Effector CD4-positive, alpha-beta T cell (primary cell): ENCODE data around the gene UQCC2.

Experiments
- DNase-seq: peaks from one replicate; pipeline ENCODE4 v3.0.0-alpha.2; 2020

The UQCC2 gene

DNA sequence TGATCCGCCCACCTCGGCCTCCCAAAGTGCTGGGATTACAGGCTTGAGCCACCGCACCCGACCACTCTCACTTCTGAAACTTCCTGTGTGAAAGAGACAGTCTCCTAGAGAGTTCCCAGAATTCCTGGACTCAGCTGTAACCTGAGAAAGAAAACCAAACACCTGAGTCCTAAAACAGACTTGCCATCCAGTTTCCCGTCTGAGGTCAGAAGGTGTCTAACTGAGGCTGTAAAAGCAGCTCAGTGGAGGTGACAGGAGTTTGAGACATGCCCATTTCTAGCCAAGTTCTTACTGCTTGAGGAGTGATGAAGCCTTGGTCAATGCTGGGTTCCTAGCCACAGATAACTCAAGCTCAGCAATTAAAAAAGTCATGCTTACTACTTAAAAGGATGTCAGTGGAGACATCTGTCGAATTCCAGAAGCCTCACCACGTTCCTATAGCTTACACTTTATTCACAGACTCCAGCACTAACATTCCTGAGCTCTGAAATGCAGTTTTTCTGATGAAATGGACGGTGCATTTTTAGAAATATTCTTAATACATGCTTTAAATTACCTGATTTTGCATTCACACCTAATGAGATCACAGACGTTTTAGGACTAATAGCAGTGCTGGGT is 6.1 kb downstream of the UQCC2 start:
- no peak for DNase-seq

DNA sequence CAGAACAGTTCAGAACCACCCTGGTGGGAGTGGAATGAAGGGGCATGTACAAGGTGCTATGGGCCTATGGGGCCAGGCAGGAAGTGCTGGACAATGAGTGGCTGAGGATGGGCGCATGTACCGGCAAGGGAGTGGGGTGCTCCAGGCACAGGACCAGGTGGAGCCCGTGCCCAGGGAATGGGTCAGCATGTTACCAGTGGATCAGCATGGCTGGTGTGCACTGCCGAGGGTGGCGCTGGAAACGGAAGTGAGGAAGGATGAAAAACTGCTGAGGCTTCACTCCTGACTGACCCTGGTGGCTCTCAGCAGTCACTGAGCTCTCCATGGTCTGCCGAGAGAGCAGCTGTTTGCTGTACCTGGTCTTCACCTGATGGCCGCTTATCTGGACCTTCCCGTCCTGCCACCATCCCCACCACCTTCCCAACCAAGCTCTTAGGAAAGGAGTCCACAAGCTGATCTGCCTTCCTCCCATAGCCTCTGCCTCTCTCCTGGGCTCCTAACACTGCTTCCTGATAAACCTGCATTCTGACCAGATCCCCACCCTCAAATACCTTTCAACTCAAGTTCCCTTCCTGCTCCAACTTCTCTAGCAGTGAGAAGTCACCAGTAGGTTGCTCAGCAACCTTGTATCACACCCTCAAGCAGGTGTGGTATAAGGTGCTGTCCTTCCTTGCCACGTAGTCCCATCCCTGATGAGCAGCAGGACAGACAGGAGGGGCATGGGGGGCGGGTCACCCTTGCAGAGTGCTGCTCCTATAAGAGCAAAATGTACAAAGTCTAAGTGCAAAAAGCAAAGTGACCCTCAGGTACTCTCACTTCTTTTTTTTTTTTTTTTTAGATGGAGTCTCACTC is 7.1 kb downstream of the UQCC2 start:
- no peak for DNase-seq

DNA sequence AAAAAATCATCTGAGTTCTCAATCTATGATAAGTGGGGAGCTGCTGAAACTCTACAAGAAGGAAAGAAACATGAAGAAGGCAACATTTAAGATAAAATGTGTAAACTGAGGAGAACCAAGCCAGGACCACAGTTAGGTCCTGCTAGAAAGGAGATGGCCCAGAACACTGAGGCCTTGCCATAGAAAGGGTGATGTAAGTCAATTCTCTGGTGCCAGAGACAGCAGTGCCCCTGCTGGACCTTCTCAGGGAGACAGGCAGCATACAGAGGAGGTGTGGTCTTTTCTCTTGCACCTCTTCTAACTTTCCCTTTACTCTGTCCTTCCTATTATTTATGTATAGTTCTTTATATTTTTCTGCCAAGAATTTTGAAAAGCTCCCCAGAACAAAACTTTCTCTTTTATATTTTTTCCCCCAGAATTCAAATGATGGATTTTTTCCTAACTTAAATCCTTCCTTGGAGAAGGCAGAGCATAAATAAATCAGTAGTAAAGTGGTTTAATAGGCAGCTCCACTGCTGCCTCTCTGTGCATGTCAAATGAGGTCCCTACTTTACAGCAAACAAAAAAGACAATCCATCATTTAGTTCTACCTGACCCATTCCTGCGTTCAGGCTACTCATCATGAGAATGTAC is 9.0 kb downstream of the UQCC2 start:
- DNase-seq, result no peak

DNA sequence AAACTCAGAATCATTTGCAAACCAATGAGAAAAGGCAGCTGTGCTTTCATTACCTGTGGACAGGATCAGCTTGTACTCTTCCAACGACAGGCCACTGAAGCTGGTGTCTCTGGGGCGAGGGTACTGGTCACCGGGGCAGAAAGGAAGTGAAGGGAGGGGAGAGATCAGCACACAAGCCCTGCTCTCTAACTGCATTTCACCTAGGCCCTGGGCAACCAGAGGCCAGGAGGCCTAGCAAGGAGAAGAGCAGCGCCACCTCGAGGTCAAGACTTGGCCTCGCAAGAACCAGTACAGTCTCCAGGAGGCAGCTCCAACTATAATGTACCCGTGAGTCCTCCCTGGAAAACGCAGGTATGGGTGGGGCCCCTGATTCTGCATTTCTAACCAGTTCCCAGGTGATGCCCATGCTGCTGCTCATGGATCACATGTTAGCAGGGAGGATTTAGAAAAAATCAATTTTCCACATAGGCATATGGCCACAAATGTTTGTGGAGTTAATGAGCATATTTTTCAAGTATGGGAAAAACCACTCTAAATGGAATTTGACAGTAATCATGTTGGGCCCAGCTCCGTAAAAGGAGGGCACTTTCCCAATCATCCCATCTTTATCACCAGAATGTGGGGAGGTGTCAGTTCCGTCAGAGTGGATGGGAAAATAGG is 11.0 kb downstream of the UQCC2 start:
- DNase-seq, result peak; percentile 63

DNA sequence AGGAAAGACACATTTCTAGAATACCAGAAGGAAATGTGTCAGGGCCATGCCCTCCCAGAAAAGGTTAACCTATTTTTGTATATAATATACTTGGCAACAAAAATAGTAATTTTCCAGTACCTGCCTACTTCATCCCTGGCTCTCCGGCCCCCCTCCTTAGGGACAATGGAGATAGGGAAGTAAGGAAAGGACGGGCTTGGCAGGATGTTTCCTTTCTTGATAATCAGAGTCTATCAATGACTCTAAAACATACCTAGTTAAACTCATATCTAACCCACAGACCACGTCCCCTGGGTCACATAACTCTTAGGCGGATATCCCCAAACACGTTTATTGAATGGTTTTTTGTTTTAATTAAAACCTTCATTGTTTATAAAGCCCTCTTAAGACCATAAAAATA is 11.8 kb downstream of the UQCC2 start:
- DNase-seq, result no peak

DNA sequence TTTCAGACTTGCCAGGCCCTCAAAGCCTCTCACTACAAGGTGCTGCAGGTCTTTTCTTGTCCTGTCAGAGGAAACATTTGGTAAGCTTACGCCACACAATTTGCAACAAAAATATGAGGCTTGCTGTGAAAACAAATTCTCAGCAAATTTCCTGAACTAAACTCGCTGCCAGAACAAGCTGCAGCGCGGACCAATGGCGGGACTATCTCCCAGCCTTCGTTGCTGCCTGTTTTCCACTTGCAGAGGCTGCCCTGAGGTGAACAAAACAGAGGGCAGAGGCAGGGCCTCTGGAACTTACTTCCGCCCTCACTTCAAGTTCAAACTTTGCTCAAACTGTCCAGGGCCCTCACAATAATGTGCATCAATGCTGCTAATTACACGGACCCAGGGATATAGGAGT is 12.4 kb downstream of the UQCC2 start:
- no peak for DNase-seq

DNA sequence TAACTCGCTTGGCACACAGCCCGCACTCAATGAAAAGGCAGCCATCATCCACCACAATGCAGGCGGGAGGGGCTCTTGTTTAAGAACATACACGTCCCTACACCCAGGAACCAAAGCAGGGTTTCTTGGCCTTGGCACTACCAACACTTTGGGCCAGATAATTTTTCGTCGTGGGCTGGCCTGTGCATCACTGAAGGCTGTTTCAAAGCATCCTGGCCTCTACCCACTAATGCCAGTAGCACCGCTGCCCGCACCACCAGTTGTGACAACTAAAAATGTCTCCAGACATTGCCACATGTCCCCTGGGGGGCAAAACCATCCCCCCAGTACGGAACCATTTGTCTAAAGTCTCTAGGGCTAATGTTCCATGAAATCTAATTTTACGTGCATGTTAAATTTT is 13.0 kb downstream of the UQCC2 start:
- no peak for DNase-seq

DNA sequence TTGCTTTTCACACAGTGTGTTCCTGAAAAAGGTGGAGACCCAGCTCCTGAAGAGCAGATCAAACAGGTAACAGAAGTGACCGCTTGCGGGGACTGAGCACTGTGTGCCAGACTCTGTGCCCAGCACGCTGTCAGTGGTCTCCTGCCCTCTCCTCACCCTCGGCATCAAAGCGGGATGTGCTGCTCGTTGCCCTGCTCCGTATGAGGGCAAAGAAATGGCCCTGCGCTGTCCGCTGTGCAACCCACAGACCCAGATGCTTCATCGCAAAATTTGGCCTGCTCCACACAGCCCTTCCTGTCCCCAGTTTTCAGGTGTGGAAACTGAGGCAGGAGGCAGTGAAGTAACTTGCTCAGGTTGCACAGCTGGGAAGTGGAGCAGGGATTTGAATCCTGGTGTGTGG is 13.7 kb downstream of the UQCC2 start:
- DNase-seq, result no peak

DNA sequence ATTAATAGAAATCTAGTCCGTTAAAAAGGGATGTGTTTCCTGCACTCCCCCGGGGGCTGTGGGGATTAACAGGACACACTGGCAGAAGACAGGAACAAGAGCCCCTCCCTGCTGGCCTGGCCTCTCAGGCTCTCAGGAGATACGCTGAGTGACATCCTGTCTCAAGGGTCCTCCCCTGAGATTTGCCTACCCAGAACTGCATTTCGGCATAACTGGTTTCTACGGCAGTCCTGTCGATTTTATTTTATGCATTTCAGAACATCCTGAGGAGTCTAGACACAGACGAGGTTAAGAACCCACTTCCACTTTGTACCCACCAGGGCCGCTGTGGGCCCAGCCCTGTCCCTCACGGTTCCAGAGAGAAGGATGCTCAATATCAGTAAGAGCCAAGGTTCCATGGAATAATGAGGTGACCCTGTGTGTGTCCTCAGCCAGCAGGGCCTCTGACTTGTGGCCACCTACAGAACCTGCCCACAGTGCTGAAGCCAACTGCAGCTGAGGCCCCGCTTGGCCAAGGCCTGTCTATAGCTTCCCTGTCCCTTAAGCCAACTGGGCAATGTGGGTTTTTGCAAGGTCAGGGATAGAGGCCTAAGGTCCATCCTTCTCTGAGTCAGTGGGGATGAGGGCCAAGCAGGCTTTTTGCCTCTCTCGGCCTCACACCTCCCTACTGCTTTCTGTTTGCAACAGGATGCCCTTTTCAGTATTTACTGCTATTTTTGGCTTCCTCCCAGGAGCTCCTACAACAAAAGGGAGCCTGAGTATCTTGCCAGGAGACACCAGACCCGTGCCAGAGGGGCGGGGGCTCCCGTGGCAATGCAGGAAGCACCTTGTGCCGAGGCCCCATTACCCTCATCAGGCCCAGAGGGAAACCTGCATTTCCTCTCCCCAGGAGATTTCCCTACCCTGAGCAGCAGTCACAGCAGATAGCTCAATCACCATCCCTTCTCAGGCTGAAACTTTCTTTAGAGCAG is 14.7 kb downstream of the UQCC2 start:
- no peak for DNase-seq

DNA sequence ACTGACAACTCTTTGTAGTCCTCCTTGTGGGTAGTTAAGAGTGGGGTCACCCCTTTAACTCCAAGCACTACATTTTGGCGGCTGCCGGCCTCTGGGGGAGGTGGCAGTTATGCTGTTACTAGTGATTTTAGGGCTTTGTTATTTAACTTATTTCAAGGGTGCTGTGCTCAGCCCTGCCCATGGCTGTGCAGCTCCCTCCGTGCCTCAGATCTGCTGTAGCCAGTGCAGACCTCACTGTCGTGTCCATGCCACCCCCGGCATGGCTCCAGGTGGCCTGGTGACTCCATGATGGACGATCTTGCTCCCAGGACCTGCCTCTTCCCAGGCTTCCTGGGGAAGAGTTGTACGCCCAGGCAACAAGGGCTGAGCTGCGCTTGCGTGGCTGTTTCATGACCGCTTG is 15.4 kb downstream of the UQCC2 start:
- DNase-seq, result no peak

DNA sequence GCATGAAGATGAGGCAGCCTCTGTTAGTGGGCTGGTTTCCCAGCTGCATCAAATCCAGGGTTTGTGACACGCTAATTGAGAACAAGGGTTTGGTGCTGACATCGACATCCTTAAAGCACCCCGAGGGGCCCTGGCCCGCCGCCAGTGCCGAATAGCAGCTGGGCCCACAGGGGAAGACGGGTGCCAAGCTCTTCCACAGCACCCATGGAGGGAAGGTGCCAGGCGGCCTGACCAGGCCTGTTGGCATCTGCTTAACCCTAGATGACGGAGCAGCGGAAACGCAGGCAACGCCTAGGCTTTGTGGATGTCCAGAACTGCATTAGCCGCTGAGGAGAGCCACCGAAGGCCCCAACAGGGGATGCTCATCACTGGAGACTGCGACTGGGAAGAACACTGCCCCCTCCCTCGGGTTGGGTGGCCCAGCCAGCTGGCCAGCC is 16.0 kb downstream of the UQCC2 start:
- no peak for DNase-seq

DNA sequence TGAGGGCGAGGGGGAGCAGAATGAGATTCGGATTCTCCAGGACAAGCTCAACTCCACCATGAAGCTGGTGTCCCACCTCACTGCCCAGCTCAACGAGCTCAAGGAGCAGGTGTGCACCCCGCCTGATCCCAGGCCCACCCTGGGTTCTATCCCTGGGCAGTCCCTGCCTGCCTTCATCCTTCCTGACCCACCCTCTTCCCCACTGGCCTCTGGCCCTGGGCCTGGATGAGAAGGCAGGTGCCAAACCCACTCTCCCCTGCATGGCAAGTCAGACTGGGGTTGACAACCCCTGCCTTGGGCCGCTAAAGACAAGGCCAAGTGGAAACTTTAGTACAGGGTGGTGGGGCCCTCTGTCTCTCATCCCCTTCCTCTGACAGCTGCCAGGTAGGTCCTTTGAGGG is 16.5 kb downstream of the UQCC2 start:
- no peak for DNase-seq

DNA sequence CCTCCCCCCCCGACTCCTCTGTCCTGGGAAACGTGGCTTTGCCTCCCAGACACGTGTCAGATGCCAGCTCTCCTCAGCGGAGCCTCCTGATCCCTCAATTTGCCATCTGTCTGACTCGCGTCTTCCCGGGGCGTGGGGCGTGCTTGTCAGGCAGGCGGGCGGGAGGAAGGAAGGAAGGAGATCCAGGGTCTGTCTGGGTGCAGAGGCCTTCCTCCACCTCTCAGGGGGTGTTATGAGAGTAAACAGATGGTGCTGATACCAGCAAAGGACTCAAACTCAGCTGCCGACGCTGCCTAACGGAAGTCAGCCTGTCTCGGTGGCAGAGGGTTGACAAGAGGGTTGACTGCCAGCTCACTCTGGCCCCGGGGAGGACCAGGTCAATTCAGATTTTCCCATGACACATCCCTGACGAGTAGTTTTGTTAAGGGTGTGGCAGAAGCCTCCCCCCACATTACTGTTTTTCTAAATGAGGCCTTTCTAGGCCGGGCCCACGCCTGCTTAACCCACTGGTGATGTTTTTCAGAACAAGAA is 17.0 kb downstream of the UQCC2 start:
- DNase-seq, result peak; percentile 63

DNA sequence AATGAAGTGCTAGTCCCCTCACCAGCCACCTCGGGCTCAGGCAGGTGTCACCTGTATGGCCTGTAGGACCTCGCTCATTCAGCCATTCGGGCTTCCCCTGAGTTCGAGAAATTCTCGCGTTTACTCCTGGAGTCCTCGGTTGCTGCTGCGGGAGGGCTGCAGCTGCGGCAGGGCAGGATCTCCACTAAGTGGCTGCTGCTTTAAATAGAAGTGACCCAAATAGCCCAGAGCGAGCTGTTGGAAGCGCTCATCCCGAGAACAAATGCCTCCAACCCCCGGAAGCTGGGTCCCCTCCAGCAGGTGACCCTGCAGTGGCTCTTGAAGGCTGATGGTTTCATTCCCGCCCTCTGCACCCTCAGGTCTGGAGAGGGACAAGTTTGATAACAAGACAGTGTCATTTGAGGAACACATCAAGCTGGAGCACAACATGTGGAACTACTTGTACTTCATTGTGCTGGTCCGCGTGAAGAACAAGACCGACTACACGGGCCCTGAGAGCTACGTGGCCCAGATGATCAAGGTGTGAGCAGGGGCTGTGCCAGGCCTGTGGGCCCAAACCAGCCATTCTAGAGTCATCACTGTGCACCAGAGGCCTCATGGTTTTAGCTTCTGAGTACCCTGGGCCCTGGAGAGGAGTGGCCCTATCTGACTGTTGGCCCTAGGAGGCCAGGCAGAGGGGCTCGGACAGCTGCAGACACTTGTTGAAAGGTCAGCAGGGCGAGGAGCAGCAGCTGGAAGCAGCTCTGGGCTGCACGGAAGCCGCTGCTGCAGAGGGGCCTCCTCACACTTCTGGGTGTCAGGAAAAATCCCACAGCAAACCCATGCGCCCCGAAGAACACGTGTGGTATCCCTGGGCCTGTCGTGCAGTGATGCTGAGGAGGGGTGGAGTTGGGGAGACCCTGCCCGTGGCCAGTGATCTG is 18.1 kb downstream of the UQCC2 start:
- no peak for DNase-seq

DNA sequence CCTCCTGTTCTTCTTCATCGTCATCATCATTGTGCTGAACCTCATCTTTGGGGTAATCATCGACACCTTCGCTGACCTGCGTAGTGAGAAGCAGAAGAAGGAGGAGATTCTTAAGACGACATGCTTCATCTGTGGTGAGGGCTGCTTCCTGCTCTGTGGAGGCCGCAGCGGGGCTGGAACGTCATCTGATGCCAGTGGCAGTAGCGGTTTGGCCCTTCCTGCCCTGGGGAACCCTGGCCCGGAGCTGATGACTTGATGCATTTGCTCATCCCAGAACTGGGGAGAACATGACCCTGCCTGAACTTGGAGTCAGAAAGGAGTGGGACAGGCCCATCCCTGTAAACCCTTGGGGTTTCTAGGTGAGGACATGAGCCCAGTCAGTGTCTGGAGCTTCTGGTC is 18.7 kb downstream of the UQCC2 start:
- peak; percentile 61 for DNase-seq

DNA sequence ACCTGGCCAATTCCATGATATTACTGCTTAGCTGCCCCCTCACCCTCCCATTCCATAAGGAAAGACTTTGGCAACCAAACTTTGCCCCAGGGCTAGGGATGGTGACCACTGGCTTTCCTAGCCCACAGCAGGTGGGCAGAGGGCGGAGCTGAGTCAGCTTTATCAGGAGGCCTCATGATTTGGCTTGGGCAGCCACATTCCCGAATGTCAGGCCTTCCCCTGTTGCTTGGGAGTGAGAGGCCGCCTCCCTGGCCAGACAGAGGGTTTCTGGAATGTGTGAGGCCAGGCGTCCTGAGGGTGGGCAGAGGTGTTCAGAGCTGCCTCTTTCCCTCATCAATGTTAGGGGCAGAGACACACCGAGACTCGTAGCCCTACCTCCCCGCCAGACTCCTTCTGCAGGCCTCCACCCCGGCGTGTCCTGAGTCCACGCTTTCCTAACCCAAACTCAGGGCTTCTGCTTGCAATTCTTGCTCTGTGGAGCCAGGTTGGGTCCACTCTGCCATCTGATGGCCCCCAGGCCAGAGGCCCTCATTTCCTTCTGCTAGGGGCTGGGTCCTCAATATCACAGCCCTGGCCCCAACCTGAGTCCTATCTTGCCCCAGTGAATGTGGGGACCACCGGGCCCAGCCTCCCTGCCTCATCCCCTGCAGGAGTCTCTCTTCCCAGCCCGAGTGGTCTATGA is 19.3 kb downstream of the UQCC2 start:
- DNase-seq, result no peak

DNA sequence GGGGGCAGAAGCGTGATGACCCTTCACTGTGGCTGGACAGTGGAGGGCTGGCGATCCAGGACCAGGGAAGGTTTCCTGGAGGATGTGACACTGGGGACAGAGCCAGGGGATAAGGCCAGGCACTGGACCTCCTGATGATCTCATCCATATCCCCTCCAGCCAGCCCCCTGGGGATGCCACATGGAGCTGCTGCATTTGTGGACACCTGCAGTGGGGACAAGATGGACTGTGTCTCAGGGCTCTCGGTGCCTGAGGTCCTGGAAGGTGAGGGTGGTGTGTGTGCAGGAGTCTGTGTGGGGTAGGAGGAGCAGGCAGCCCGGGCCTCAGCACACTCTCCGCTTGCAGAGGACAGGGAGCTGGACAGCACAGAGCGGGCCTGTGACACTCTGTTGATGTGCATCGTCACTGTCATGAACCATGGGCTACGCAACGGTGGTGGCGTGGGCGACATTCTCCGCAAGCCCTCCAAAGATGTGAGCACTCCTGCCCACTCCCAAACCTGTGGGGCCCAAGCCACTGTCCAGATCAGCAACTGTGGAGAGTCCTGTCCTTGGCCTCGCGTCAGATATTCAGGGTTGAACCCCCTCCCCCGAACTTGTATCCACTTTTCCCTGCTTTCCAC is 19.9 kb downstream of the UQCC2 start:
- DNase-seq, result no peak

DNA sequence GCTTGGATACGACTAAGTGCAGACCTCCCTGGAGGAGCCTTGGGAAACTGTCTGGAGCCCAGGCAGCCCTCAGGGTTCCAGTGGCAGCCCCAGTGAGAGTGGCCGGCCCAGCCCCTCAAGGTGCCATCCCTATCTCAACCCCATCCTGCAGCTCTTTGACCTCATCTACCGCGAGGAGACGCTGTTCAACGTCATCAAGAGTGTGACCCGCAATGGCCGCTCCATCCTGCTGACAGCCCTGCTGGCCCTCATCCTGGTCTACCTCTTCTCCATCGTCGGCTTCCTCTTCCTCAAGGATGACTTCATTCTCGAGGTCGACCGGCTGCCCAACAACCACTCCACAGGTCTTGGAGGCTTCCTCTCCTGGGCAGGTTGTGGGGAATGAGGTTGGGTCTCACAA is 20.7 kb downstream of the UQCC2 start:
- DNase-seq, result no peak

DNA sequence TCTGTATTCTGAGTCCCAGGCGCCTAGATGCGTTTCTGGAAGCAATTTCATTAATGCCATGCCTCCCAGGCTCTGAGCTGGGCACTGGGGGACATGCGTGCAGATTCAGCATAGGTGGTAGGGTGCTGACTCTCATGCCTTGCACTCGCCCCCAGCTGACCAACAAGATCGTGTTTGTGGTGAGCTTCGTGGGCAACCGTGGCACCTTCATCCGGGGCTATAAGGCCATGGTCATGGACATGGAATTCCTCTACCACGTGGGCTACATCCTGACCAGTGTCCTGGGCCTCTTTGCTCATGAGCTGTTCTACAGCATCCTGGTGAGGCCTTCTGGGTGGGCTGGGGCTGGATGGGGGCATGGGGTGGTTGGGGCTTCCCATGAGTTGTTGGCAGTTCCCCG is 21.6 kb downstream of the UQCC2 start:
- no peak for DNase-seq

DNA sequence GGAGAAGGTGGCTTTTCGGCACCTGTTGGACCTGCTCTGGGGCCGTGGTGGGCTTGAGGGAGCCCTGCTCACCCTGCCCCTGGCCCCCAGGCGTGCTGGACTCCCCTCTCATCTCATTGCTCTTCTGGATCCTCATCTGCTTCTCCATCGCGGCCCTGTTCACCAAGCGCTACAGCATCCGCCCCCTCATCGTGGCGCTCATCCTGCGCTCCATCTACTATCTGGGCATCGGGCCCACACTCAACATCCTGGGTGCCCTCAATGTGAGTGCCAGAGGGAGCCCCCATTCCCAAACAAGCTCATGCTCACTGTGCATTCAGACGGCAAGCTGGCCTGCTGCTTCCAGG is 22.4 kb downstream of the UQCC2 start:
- no peak for DNase-seq
